Brain microvascular endothelial cell (primary cell): ENCODE measurements around the gene COPZ1.

Source experiments
- DNase-seq: peaks from one replicate; pipeline ENCODE4 v3.0.0-alpha.2; 2020
- H3K27ac ChIP-seq: fragments of 250-450 bp; sonication (Bioruptor Pico); 2 replicates; pipeline ENCODE4 v1.5.1; 2020; ENCODE audit warnings: mild to moderate bottlenecking, moderate library complexity
- H3K27me3 ChIP-seq: fragments of 250-450 bp; sonication (Bioruptor Pico); replicated peaks from 2 replicates; pipeline ENCODE4 v1.5.1; 2020; ENCODE audit warnings: mild to moderate bottlenecking
- H3K36me3 ChIP-seq: fragments of 250-450 bp; sonication (Bioruptor Pico); replicated peaks from 2 replicates; pipeline ENCODE4 v1.5.1; 2020; ENCODE audit warnings: mild to moderate bottlenecking
- H3K4me3 ChIP-seq: 2 replicates; pipeline ENCODE4 v1.5.1; 2011; ENCODE audit warnings: low read depth, mild to moderate bottlenecking, control low read depth, low read length, moderate library complexity
- CTCF ChIP-seq: IDR thresholded peaks from 2 replicates; pipeline ENCODE4 v1.5.1; 2011; ENCODE audit warnings: low read depth, mild to moderate bottlenecking, moderate library complexity, low read length, control low read depth, inconsistent platforms; ENCODE audit errors: missing control alignments
- in situ Hi-C: cut with HindIII; loops from 2 replicates; pipeline ENCODE4 v1.10.0; 2017; ENCODE audit warnings: low sequenced_read_pairs, low pct_ligation_motif_present

The COPZ1 gene

GRCh38 chr12:54376596-54376995, 51.7 kb downstream of the COPZ1 start:
- Histone ChIP-seq H3K36me3 (no peaks in the 10 kb centered on the region), H3K27me3 (no peaks in the 10 kb centered on the region), H3K4me3 (no peak overlapping the region), H3K27ac (no peak overlapping the region)
- TF ChIP-seq CTCF = no peak
- DNase-seq = no peak
- in situ Hi-C loops = no loop called here

- H3K27ac ChIP-seq = no peak overlapping the region
These were observed 52.1 kb downstream of the COPZ1 start for GRCh38 chr12:54377007-54377406.

GRCh38 chr12:54377797-54378515, 53.0 kb downstream of the COPZ1 start:
- in situ Hi-C loops = no loop called here
- no peaks in the 10 kb centered on the region for H3K27me3 ChIP-seq
- no peak overlapping the region for H3K4me3 ChIP-seq
- no peak overlapping the region for H3K27ac ChIP-seq
- no peaks in the 10 kb centered on the region for H3K36me3 ChIP-seq
- DNase-seq = no peak
- TF ChIP-seq CTCF = no peak

More at GRCh38 chr12:54377007-54377406, 52.1 kb downstream of the COPZ1 start:
- H3K4me3 ChIP-seq = no peak overlapping the region
- TF ChIP-seq CTCF = no peak
- in situ Hi-C loops = no loop called here
- no peaks in the 10 kb centered on the region for H3K27me3 ChIP-seq
- H3K36me3 ChIP-seq = no peaks in the 10 kb centered on the region
- no peak for DNase-seq

- Histone ChIP-seq H3K36me3 (no peaks in the 10 kb centered on the region), H3K27me3 (no peaks in the 10 kb centered on the region), H3K4me3 (peak overlapping the region; percentile 54), H3K27ac (no peak overlapping the region)
- in situ Hi-C loops = no loop called here
- TF ChIP-seq CTCF = no peak
- DNase-seq = no peak
These were observed 54.0 kb downstream of the COPZ1 start for GRCh38 chr12:54378796-54379397.

GRCh38 chr12:54379398-54380201, 54.7 kb downstream of the COPZ1 start:
- DNase-seq = peak; percentile 70
- Histone ChIP-seq H3K4me3 (peak overlapping the region; percentile 54), H3K27me3 (no peaks in the 10 kb centered on the region), H3K36me3 (no peaks in the 10 kb centered on the region), H3K27ac (no peak overlapping the region)
- peak; percentile 100 for TF ChIP-seq CTCF
- in situ Hi-C loops = no loop called here
